Suppressor macrophage treated with lipopolysaccharide for 1 hour (primary cell): ENCODE results near the gene TTLL7.
"Not testable (repeated sequence)": the region's sequence is repeated elsewhere in the genome, so short reads cannot be mapped to it uniquely, and the experiment has no call there.

Experiments used
- DNase-seq, 3 donors: peaks; one replicate each; pipeline ENCODE4 v3.0.0-alpha.2; 2020 to 2022

The TTLL7 gene

DNA sequence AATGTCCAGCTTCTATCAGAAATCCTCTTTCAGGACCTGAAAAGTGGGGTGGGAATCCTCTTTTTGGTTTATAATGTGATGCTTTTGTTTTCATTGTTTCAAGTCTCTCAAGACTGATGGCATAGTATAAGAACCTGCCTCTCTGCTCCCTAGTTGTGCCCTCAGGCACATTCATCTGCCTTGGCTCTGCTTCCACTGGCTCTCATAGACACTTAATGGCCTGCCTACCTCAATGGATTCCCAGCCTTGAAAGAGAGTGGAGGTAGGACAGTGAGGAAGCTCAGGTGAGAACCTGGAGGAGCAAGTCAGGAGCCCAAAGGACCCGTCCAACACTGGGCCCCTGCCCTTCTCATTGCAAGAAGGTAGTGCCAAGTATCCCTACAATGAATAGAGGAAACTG, 4.8 kb downstream of the TTLL7 start:
- DNase-seq, result no peak

DNA sequence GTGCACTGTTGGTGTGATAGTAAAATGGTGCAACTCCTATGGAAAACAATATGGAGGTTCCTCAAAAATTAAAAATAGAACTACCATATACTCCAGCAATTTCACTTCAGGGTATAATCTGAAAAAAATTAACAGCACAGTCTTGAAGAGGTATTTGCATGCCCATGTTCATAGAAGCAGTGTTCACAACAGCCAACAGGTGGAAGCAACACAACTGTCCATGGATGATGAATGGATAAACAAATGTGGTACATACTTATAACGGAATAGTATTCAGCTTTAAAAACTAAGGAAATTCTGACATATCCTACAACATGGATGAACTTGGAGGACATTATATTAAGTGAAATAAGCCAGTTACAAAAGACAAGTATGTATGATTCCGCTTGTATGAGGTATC, 8.2 kb downstream of the TTLL7 start:
- no peak for DNase-seq

DNA sequence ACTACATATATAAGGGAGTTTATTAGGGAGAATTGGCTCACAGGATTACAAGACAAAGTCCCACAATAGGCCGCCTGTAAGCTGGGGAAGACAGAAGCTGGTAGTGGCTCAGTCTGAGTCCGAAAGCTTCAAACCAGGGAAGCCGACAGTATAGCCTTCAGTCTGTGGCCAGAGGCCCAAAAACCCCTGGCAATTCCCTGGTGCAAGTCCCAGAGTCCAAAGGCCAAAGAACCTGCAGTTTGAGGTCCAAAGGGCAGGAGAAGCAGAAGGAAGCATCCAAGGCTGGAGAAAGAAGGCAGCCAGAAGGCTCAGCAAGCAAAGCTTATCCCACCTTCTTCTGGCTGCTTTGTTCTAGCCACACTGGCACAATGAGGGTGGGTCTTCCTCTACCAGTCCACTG, 13.9 kb downstream of the TTLL7 start:
- no peak for DNase-seq

DNA sequence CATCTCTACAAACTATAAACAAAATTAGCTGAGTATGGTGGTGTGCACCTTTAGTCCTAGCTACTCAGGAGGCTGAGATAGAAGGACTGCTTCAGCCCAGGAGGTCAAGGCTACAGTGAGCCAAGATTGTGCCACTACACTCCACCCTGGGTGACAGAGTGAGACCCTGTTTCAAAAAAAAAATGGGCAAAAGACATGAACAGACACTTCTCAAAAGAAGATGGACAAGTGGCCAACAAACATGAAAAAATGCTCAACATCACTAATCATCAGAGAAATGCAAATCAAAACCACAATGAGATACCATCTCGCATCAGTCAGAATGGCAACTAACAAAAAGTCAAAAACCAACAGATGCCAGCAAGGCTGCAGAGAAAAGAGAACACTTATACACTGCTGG, 15.0 kb downstream of the TTLL7 start:
- not testable (repeated sequence) for DNase-seq

DNA sequence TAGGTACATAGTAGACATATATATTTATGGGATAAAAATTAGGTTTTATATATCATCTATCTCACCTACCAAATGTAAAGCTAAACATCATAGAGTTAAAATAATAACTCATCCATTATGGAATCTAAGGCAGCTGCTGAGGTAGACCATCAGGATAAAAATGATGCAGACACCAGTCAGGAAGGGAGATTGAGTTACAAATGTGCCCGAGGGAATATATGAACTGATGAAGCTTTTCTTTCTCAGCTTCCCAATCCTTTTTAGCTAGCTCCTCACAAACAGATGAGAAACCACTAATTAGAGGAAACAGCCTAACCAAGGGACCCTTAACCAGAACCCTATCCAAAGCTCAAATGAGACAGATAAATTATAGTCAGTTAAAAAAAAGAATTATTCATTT, 20.9 kb downstream of the TTLL7 start:
- no peak for DNase-seq

DNA sequence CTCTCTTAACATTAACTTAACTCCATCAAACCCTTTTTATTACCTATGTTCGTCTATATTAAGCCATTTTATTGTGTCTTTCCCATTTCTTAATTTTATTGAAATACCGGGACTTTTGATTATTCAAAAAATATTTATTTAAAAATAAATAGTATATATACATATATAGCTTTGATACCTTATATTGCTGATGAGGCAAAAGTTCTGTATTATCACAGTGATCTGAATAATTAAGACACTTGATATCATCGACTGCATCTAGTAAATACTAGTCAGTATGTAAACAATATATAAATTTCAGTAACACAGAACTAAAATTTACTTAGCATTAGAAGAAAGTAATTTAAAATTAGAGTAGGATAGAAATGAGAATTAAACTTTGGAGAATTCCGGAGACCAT, 22.0 kb downstream of the TTLL7 start:
- no peak for DNase-seq

DNA sequence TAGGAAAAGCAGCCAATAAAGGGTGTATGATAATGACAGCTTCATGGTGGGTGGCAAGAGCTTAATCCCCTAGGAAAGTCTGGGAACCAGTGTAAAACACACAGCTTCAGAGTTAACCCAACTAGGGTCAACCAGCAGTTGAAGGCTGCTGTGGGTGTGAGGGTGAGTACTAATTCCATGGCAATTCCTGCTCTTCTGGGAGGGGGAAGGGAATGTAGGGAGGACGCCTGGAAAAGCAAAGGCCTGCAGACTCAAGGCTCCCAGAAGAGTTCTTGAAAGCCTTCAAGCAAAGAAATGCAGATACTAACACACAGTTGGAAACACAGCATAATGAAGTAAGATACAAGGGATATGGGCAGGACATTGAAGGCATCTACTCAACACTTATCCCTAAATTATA, 28.1 kb downstream of the TTLL7 start:
- DNase-seq, result no peak

DNA sequence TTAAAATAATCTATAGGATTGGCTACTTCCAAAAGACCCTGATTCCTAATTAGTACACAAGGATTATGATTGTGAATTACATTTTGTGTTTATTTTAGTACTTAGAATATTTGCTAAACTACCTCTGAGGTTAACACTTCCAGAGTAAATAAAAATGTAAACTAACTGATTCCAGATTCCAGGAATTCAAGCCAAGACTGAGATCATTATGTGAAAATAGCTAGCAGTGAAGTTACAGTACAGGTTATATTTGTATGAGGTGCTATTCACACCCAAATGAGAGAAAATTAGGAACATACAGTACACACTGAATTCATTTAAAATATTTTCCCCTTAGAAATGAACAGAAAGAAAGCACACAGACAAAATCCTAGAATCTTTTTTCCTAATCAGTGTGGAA, 28.8 kb downstream of the TTLL7 start:
- DNase-seq, result no peak

DNA sequence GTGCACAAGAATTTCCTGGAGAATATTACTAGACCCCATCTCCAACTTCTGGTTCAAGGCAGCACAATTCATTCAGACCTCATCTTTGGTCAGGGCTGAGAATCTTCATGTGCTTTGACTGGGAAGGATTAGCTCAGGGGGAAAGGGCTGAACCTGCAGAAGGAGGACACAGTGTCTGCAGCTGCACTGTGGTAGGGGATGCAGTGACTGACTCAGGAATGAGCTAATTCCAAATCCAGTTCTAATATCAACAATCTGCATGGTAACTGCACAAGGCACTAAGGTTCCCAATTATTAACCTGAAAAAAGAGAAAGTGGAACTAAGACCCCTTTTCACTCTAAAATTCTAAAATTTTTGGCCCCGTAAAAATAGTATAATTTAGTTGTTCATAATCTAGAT, 31.6 kb downstream of the TTLL7 start:
- DNase-seq, result no peak

DNA sequence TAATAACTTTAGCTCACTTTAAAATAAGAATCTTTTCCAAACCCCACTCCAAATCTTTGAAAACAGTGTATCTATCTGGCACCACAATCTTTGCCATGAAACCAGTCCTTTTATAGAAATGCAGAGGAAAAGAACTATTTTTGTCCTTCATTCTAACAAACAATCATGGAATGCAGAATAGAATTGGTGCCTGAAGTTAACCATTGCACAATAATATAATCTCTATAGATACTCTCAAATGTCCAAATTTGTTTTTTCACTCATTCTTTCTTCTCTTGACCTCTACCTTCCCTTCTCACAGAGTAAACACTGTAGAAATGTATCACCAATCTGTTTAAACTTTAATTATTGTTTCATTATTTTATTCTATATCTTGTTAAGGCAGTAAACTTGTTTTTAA, 34.8 kb downstream of the TTLL7 start:
- DNase-seq, result no peak

DNA sequence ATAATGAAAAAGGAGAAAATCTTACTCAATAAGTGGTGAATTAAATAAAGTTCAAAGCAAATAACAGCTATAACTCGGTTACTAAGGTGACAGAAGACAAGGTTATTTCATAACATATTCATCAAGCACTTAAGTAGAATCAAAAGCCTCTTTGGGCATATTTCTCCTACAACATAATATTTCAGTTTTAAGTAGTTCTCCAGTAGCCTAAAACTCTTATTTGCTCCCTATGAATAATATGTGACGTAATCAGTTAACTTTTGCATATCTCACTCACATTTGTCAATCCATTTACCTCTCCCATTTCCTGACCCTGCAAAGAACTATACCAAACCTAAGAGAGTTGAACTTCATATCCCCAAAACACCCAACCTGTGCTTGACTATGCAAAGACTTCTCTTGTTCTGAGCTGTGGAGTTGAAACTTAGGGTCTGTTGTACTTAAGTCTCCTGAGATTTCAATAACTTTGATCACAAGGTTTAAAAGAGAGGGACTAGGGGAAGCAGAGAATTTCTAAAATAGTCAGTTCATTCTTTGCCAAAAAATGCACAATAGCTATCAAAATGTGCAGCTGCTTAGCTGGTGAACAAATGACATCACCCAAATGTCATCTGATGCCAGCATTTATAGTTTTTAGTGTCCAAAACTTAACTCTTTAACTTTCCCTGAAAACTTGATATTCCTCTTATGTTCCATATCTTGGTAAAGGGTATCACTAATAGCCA, 37.2 kb downstream of the TTLL7 start:
- DNase-seq, result no peak

DNA sequence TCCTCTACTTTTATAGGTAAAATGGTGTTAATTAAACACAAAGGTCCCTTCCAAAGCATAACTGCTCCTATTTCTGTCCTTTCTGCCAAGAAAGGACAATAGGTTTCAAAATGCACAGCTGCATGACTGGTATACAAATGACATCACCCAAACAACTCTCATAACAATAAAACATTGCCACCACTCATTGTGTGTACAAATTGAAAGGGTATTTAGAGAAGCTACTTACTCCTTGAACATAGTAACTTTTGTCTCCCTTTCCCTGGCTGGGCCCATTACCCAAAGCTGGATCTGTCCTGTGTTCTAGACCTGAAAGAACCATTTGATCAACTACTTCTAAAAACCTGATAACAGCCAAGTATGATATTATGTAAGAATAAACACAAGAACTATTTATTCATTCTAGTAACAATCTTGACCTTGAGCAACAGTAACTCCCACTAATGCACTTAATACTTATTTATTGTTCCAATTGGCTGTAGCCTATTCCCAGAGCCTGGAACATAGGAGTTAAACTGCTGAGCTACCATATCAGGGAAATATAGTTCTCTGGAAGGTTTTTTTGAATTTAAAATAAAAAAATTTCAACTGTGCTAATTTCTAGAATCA, 38.2 kb downstream of the TTLL7 start:
- no peak for DNase-seq

DNA sequence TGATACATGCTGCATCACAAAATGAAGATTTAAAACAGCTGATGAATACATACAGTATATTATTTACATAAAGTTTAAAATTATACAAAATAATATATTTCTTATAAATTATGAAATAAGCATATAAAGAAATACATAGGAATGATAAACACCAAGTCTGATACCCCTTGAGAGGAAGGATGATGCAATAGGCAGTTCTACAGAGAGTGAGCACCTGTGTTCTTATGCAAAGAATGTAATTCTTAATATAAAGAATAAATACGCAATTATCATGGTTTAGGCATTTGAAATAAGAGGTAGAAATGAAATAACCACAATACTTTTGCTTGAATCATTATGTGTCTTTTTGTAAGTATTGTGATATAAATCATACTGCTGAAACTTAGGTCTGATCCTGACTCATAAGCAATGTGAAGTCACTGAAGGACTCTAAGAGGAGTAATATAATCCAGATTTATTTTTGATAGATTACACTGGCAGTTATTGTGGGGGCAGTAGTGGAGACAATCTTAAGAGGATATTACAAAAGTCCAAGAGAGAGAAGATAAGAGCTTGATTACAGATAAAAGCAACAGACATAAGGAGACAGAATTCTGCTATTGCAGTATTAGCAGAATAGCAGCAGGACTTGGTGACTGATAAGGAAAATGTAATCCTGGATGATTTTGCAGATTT, 39.0 kb downstream of the TTLL7 start:
- DNase-seq, result no peak

DNA sequence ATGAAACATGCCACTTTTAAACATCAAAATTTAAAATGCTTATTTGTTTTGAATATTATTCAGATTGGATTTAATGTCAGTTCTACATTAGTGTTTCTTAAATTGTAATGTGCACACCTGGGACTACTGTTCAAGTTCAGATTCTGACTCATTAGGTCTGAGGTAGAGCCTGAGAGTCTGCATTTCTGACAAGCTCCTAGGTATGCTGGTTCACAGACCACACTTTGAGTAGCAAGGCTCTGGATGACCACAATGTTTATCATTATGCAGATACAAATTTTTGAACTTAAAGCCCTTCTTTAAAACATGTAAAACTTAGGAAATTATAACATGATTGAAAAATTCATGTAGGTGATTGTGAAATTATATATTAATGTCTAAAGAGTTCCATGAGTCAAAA, 40.2 kb downstream of the TTLL7 start:
- no peak for DNase-seq

DNA sequence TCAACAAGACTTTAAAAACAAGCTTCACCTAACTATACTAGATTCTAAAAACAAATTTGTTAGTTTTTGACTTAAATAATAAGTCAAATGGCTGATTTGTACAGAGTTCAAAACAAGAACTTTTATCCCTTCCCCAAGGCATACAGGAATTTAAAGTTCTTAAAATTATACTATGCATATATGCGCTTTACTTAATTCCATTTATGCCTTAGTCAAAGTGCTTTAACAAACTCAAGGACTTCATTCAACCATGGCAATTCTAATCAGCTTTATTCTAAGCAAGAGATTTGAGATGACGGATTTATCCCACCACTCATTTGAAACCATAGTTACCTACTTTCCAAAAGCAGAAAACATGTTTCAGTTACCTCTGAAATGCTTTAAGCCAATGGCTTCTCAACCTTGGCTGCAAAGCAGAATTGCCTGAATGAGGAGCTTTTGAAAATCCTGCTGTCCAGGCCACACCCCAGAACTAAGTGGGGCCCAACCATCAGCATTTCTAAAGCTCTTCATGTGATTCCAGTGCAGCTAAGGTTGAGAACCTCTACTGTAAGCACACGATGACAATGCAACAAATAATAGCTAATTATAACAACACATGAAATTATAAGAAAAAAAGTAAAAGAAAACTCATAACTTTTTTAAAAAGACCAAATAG, 44.6 kb downstream of the TTLL7 start:
- DNase-seq, result no peak

DNA sequence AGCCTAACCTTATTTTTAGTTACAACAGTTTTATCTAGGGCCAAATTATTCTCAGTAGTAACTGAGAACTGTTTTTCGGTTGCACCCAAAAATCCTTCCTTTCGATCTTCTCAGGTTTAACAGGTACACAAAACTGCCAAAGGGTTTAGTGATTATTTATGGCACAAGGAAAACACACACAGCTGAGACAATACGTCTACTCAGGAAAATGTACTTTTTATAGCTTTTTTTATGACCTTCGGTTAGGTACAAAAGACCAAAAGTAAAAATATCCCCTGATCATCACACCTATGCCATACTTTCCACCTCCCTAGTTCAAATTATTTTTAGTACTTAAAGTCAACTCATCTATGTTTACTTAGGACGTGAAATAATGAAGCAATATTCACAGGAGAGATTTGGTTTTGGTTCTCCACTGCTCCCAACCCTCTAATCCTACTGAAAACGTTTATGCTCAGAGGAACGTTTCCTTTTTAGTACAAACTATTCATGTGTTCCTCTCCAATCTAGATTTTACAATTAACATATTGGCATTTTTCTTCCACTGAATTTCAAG, 48.7 kb downstream of the TTLL7 start:
- DNase-seq, result no peak

DNA sequence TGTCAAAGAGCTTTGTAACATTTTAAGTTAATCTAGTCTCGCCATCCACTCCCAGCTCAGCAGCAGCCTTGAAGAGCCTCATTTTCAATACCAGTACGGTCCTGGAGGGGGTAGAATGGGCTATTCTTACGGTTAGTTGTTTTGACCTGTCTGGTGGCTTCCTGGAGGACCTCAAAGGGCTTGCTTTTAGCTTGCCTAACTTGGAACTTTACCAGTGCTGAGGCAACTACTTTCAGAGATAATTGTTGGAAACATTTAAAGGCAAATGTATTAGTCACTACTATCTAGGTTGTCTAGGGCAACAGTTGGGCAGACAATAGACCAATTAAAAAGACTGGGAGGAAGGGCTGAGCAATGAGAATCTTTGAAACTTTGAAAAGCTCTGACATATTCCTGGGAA, 56.0 kb downstream of the TTLL7 start:
- DNase-seq, result no peak

DNA sequence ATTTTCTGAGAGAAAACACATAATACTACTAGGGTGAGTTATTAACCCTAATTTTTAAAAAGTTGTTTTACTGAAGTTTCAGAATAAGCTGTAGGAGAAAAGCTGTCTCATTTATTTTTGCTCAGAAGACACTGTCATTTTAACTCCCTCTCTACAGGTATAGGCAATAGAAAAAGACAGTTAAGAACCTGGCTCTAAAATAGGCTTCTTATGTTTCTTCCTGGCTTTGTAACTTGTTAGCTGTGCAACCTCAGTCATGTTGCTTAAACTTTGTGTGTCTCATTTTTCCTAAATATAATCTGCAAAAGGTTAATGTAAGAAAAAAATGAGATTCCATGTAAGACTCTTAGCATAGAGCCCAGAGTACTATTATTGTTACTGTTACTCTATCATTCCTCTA, 64.4 kb downstream of the TTLL7 start:
- no peak for DNase-seq

DNA sequence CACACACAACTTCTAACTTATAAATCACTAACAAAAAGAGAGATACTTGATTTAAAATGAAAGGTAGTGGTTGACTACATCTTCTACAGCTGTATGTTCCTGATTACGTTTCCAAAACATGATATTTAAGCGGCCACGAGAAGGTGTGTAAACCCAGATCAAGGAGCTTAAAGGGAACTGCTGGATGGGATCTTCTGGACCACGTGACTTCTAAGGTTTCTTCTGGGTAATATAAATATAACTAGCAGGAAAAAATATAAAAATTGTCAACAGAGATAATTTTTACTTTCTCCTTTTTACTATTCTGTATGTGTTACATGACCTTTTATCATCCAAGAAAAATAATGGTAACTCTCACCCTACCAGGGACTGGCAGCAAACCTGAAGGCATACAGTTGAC, 66.2 kb downstream of the TTLL7 start:
- DNase-seq, result no peak

DNA sequence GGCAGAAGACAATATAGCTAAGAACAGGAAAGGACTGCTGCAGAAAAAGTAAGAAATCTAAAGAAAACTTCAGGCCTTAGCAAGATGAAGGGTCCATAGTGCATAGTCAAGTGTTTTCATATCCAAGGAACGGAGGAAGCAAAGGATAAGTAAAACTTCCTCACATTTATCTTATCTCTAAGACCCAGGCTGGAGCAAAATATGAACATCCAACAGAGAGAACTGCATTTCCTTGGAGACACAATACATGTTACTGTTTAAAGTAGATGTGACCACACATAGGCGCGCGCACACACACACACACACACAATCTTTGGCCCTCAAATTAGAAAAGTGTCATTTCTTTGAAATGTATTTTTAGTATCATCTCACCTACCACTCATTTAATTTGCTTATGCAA, 66.7 kb downstream of the TTLL7 start:
- DNase-seq, result no peak

DNA sequence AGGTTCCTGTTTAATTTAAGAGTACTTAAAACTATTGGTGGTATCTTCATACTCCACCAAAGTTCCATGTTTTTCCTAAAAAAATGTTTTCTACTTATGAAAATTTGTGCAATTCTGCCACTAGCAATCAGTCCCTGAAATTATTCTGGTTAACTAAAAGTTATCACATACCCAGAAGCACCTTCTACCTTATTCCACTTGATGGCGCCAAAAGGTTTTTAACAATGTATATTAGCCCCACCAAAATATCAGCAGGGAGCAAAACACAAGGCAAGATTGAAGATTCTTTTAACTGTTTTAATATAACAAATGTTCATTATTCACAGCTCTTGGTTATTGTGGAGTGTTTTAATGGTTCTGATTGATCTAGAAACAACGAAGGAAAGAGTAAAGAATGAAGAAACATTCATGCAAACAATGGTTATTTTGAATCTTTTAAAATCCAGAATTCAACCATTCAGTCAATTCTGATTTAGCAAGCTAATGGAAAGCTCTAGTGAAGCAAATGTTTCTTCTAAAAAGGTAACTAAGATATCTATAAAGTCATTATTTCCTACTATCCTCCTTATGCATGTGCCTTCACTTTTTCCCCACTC, 67.2 kb downstream of the TTLL7 start:
- DNase-seq, result peak; percentile 51 to 72 (median 59)

DNA sequence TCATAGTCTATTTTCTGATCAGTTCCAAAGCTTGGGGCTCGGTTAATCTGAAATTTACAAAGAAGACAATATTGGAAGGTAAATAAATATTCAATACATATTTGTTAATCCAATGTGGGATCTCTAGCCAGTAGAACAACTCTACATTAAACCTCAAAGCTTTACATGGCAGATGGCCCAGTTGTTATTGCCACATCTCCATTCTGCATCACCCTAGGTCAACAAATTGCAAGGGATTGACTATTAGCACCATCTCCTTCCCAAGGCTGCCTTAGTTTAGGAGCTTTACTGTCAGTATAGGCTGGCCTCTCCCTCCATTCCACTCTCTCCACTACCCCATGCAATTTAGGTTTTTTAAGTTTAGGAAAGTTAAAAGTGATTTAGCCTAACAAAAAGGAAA, 69.7 kb downstream of the TTLL7 start:
- no peak for DNase-seq

DNA sequence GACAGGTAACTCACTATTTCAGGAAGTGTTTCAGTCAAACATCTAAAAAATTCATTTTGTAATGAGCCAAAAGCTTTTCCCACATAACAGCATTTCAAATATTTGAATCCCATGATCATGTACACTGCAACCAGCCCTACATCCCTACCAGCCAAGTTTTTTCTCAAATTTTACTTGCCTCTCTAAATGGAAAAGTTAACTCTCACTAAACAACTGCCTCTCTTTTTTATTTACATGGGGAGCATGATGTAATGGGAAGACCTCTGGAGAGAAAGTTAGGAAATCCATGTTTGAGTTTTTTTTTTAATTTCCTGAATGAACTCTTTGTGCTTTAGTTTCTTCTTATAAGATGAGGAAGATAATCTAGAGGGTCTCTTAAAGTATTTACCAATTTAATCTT, 70.5 kb downstream of the TTLL7 start:
- DNase-seq, result no peak
